ENCODE data around the gene SRBD1.

The SRBD1 gene

GRCh38 chr2:45643095-45643494, 32.0 kb upstream of the SRBD1 start:
- peak overlapping the region; percentile 52 to 71 (median 60) for H3K4me3 ChIP-seq
- peak overlapping the region; percentile 62 to 80 (median 76) for H3K9ac ChIP-seq
- no peak for TF ChIP-seq Cebpa-rat (IDR thresholded peaks at IDR 0.05)
- peak overlapping the region; percentile 87 to 96 (median 93) for H3K4me2 ChIP-seq
- peaks cover 13 to 28% (median 25%) of the 10 kb centered on the region in 10 experiments for H3K4me1 ChIP-seq
- peak overlapping the region in 10 of 11 experiments; percentile 19 to 66 (median 54); a peak in 14 of 22 replicates for H3K27ac ChIP-seq
- H3K9me3 ChIP-seq (replicated peaks in 1 of 11), result no peaks in the 10 kb centered on the region
- peaks cover 0 to 4% (median 0%) of the 10 kb centered on the region in 11 experiments; a peak in 3 of 22 replicates for H4K20me1 ChIP-seq
- no peaks in the 10 kb centered on the region for H3K36me3 ChIP-seq
- H3K27me3 ChIP-seq, result peaks cover 0 to 29% (median 0%) of the 10 kb centered on the region in 11 experiments; a peak in 7 of 22 replicates

GRCh38 chr2:45640576-45640975, 29.5 kb upstream of the SRBD1 start:
- Histone ChIP-seq H3K4me1 (peaks cover 8 to 26% (median 19%) of the 10 kb centered on the region in 10 experiments; a peak in 17 of 20 replicates), H3K4me3 (no peak overlapping the region), H3K27me3 (peaks cover 0 to 29% (median 0%) of the 10 kb centered on the region in 11 experiments; a peak in 7 of 22 replicates), H3K36me3 (no peaks in the 10 kb centered on the region), H4K20me1 (no peaks in the 10 kb centered on the region; a peak in 1 of 22 replicates), H3K9ac (no peak overlapping the region), H3K9me3 (replicated peaks in 1 of 11) (no peaks in the 10 kb centered on the region), H3K27ac (no peak overlapping the region), H3K4me2 (no peak overlapping the region)
- TF ChIP-seq Cebpa-rat (IDR thresholded peaks at IDR 0.05), result no peak

- Histone ChIP-seq H3K4me1 (peaks cover 0 to 20% (median 9%) of the 10 kb centered on the region in 10 experiments; a peak in 11 of 20 replicates), H3K9ac (no peak overlapping the region), H3K36me3 (no peaks in the 10 kb centered on the region), H3K9me3 (replicated peaks in 1 of 11) (no peaks in the 10 kb centered on the region), H4K20me1 (no peaks in the 10 kb centered on the region), H3K27ac (no peak overlapping the region), H3K27me3 (peaks cover 0 to 18% (median 0%) of the 10 kb centered on the region in 11 experiments; a peak in 2 of 22 replicates), H3K4me2 (peak overlapping the region in 6 of 11 experiments; percentile 2 to 75 (median 42); a peak in 10 of 22 replicates), H3K4me3 (no peak overlapping the region)
- no peak for TF ChIP-seq Cebpa-rat (IDR thresholded peaks at IDR 0.05)
Observed at GRCh38 chr2:45637440-45637839, 26.4 kb upstream of the SRBD1 start.

- peaks cover 0 to 13% (median 0%) of the 10 kb centered on the region in 11 experiments; a peak in 1 of 22 replicates for H3K27me3 ChIP-seq
- no peaks in the 10 kb centered on the region for H3K9me3 ChIP-seq (replicated peaks in 1 of 11)
- no peaks in the 10 kb centered on the region for H4K20me1 ChIP-seq
- no peaks in the 10 kb centered on the region for H3K36me3 ChIP-seq
- H3K9ac ChIP-seq, result no peak overlapping the region
- no peak overlapping the region for H3K4me3 ChIP-seq
- H3K4me1 ChIP-seq, result peaks cover 0 to 20% (median 9%) of the 10 kb centered on the region in 10 experiments; a peak in 11 of 20 replicates
- TF ChIP-seq Cebpa-rat (IDR thresholded peaks at IDR 0.05), result no peak
- no peak overlapping the region for H3K27ac ChIP-seq
- H3K4me2 ChIP-seq, result no peak overlapping the region
Observed at GRCh38 chr2:45636008-45636407, 24.9 kb upstream of the SRBD1 start.

GRCh38 chr2:45634223-45634622, 23.2 kb upstream of the SRBD1 start:
- no peak overlapping the region for H3K27ac ChIP-seq
- no peak overlapping the region for H3K4me3 ChIP-seq
- no peaks in the 10 kb centered on the region for H4K20me1 ChIP-seq
- H3K4me1 ChIP-seq, result peaks cover 0 to 20% (median 9%) of the 10 kb centered on the region in 10 experiments; a peak in 11 of 20 replicates
- no peak overlapping the region for H3K9ac ChIP-seq
- peaks cover 0 to 8% (median 0%) of the 10 kb centered on the region in 11 experiments; a peak in 1 of 22 replicates for H3K27me3 ChIP-seq
- no peaks in the 10 kb centered on the region for H3K9me3 ChIP-seq (replicated peaks in 1 of 11)
- no peak for TF ChIP-seq Cebpa-rat (IDR thresholded peaks at IDR 0.05)
- H3K36me3 ChIP-seq, result no peaks in the 10 kb centered on the region
- no peak overlapping the region for H3K4me2 ChIP-seq

GRCh38 chr2:45631955-45632354, 20.9 kb upstream of the SRBD1 start:
- H3K9me3 ChIP-seq (replicated peaks in 1 of 11), result no peaks in the 10 kb centered on the region
- no peak overlapping the region for H3K4me3 ChIP-seq
- no peaks in the 10 kb centered on the region for H3K27me3 ChIP-seq
- H3K4me1 ChIP-seq, result peaks cover 0 to 4% (median under 1%) of the 10 kb centered on the region in 10 experiments; a peak in 9 of 20 replicates
- H4K20me1 ChIP-seq, result no peaks in the 10 kb centered on the region
- no peak overlapping the region for H3K9ac ChIP-seq
- H3K36me3 ChIP-seq, result no peaks in the 10 kb centered on the region
- H3K4me2 ChIP-seq, result no peak overlapping the region
- no peak overlapping the region for H3K27ac ChIP-seq
- TF ChIP-seq Cebpa-rat (IDR thresholded peaks at IDR 0.05), result no peak

- no peak overlapping the region for H3K27ac ChIP-seq
- no peaks in the 10 kb centered on the region for H3K36me3 ChIP-seq
- H3K4me2 ChIP-seq, result no peak overlapping the region
Observed at GRCh38 chr2:45631319-45631718, 20.3 kb upstream of the SRBD1 start.

GRCh38 chr2:45629971-45630370, 18.9 kb upstream of the SRBD1 start:
- Histone ChIP-seq H3K4me1 (no peaks in the 10 kb centered on the region), H3K9ac (no peak overlapping the region), H4K20me1 (no peaks in the 10 kb centered on the region), H3K9me3 (replicated peaks in 1 of 11) (no peaks in the 10 kb centered on the region), H3K4me2 (no peak overlapping the region), H3K27ac (no peak overlapping the region), H3K4me3 (no peak overlapping the region), H3K27me3 (no peaks in the 10 kb centered on the region), H3K36me3 (no peaks in the 10 kb centered on the region)
- TF ChIP-seq Cebpa-rat (IDR thresholded peaks at IDR 0.05), result no peak

More at GRCh38 chr2:45631319-45631718, 20.3 kb upstream of the SRBD1 start:
- Histone ChIP-seq H3K27me3 (no peaks in the 10 kb centered on the region), H3K4me1 (no peaks in the 10 kb centered on the region), H3K9ac (no peak overlapping the region), H3K4me3 (no peak overlapping the region), H4K20me1 (no peaks in the 10 kb centered on the region), H3K9me3 (replicated peaks in 1 of 11) (no peaks in the 10 kb centered on the region)
- TF ChIP-seq Cebpa-rat (IDR thresholded peaks at IDR 0.05), result no peak

GRCh38 chr2:45627911-45628310, 16.8 kb upstream of the SRBD1 start:
- no peak for TF ChIP-seq Cebpa-rat (IDR thresholded peaks at IDR 0.05)
- no peaks in the 10 kb centered on the region for H3K4me1 ChIP-seq
- no peaks in the 10 kb centered on the region for H4K20me1 ChIP-seq

More at GRCh38 chr2:45627911-45628310, 16.8 kb upstream of the SRBD1 start:
- Histone ChIP-seq H3K9ac (no peak overlapping the region), H3K27me3 (no peaks in the 10 kb centered on the region), H3K36me3 (no peaks in the 10 kb centered on the region), H3K4me3 (no peak overlapping the region), H3K4me2 (no peak overlapping the region), H3K9me3 (replicated peaks in 1 of 11) (no peaks in the 10 kb centered on the region), H3K27ac (no peak overlapping the region)
